ENCODE data around the gene SLC35C1.

The SLC35C1 gene

DNA sequence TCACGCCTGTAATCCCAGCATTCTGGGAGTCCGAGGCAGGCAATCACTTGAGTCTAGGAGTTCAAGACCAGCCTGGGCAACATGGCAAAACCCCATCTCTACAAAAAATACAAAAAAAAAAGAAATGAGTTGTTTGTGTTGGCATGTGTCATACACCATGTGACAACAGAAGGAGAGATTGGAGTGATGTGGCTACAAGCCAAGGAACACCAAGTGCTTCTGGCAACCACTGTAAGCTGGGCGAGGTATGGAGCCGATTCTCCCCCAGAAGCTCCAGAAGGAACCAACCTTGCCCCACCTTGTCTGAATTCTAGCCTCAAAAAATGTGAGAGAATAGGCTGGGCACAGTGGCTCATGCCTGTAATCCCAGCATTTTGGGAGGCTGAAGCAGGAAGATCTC is 39.1 kb upstream of the SLC35C1 start:
- no peak overlapping the region for H2AFZ ChIP-seq (ENCODE audit: low read length)
- TF ChIP-seq, protein P1, sequence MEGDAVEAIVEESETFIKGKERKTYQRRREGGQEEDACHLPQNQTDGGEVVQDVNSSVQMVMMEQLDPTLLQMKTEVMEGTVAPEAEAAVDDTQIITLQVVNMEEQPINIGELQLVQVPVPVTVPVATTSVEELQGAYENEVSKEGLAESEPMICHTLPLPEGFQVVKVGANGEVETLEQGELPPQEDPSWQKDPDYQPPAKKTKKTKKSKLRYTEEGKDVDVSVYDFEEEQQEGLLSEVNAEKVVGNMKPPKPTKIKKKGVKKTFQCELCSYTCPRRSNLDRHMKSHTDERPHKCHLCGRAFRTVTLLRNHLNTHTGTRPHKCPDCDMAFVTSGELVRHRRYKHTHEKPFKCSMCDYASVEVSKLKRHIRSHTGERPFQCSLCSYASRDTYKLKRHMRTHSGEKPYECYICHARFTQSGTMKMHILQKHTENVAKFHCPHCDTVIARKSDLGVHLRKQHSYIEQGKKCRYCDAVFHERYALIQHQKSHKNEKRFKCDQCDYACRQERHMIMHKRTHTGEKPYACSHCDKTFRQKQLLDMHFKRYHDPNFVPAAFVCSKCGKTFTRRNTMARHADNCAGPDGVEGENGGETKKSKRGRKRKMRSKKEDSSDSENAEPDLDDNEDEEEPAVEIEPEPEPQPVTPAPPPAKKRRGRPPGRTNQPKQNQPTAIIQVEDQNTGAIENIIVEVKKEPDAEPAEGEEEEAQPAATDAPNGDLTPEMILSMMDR (IDR thresholded peaks at IDR 0.05; ENCODE audit: low read length) = no peak
- TF ChIP-seq EZH2phosphoT487 (IDR thresholded peaks at IDR 0.05; ENCODE audit: low read length) (no peak), EZH2 (optimal IDR thresholded peaks at IDR 0.05; ENCODE audit: low read depth, low read length) (no peak)
- no peaks in the 10 kb centered on the region for H3F3A ChIP-seq (ENCODE audit: insufficient read depth, low read length)
- H3K9me2 ChIP-seq (replicated peaks; ENCODE audit: insufficient read depth, low read length) = no peaks in the 10 kb centered on the region
- no peaks in the 10 kb centered on the region for H3K9me3 ChIP-seq (replicated peaks; ENCODE audit: insufficient read depth, low read length)
- H3K79me2 ChIP-seq (ENCODE audit: low read length) = no peaks in the 10 kb centered on the region
- H3K4me1 ChIP-seq (ENCODE audit: low read length) = no peaks in the 10 kb centered on the region
- H3K4me2 ChIP-seq (ENCODE audit: low read depth, low read length) = no peak overlapping the region
- H3K36me3 ChIP-seq (replicated peaks; ENCODE audit: insufficient read depth, low read length) = no peaks in the 10 kb centered on the region
- no peak overlapping the region for H3K27ac ChIP-seq (ENCODE audit: low read length)
- H3K9ac ChIP-seq (ENCODE audit: low read length) = no peak overlapping the region
- no peak for DNase-seq
- no peaks in the 10 kb centered on the region for H4K20me1 ChIP-seq (ENCODE audit: insufficient read depth, low read length)
- H3K27me3 ChIP-seq (replicated peaks; ENCODE audit: insufficient read depth, low read length) = peaks cover 24% of the 10 kb centered on the region; the same call in 1 of the 2 replicates
- no peak overlapping the region for H3K4me3 ChIP-seq (ENCODE audit: low read length)

DNA sequence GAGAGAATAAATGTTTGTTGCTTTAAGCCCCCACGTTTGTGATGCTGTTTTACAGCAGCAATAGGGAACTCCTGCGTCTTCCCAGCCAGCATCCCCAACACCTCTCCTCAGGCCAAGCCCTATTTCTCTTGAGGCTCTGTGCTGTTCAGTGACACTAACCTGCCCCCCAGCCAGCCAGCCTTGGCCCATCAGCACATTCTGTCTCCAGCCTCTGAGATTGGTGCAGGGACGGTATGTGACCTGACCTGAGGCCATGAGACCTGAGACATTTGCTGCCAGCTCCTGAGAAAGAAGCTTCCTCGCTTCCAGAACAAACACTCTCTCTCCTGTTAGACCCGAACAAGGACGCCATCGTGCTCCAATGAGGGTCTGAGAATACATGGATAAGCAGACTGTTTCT is 38.5 kb upstream of the SLC35C1 start:
- H3K4me3 ChIP-seq (ENCODE audit: low read length) = no peak overlapping the region
- no peaks in the 10 kb centered on the region for H3K36me3 ChIP-seq (replicated peaks; ENCODE audit: insufficient read depth, low read length)
- H3K79me2 ChIP-seq (ENCODE audit: low read length) = no peaks in the 10 kb centered on the region
- no peaks in the 10 kb centered on the region for H3K4me1 ChIP-seq (ENCODE audit: low read length)
- no peak overlapping the region for H2AFZ ChIP-seq (ENCODE audit: low read length)
- no peak for DNase-seq
- H3K27ac ChIP-seq (ENCODE audit: low read length) = no peak overlapping the region
- H3K27me3 ChIP-seq (replicated peaks; ENCODE audit: insufficient read depth, low read length) = peaks cover 24% of the 10 kb centered on the region; the same call in 1 of the 2 replicates
- H3F3A ChIP-seq (ENCODE audit: insufficient read depth, low read length) = no peaks in the 10 kb centered on the region
- no peaks in the 10 kb centered on the region for H3K9me2 ChIP-seq (replicated peaks; ENCODE audit: insufficient read depth, low read length)
- H3K9me3 ChIP-seq (replicated peaks; ENCODE audit: insufficient read depth, low read length) = no peaks in the 10 kb centered on the region
- no peaks in the 10 kb centered on the region for H4K20me1 ChIP-seq (ENCODE audit: insufficient read depth, low read length)
- H3K9ac ChIP-seq (ENCODE audit: low read length) = no peak overlapping the region
- no peak overlapping the region for H3K4me2 ChIP-seq (ENCODE audit: low read depth, low read length)
- TF ChIP-seq, protein P1 (IDR thresholded peaks at IDR 0.05; ENCODE audit: low read length) = no peak
- TF ChIP-seq EZH2phosphoT487 (IDR thresholded peaks at IDR 0.05; ENCODE audit: low read length) (no peak), EZH2 (optimal IDR thresholded peaks at IDR 0.05; ENCODE audit: low read depth, low read length) (no peak)

DNA sequence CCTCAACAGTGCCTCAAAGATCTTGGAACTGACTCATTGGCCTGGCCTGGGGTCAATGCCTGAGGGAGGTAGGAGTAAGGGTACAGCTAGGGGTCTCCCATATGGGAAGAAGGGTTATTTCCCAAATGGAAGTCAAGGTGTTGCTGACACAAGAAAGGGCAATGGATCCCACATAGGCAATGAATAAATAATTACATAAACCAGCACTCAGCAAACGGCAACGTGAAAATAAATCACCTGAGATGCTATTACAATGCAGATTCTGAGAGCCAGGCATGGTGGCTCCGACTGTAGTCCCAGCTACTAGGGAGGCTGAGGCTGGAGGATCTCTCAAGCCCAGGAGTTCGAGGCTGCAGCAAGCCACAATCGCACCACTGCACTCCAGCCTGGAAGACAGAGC is 36.5 kb upstream of the SLC35C1 start:
- H4K20me1 ChIP-seq (ENCODE audit: insufficient read depth, low read length) = no peaks in the 10 kb centered on the region
- H3K4me2 ChIP-seq (ENCODE audit: low read depth, low read length) = no peak overlapping the region
- H3K9me3 ChIP-seq (replicated peaks; ENCODE audit: insufficient read depth, low read length) = no peaks in the 10 kb centered on the region
- H3K9me2 ChIP-seq (replicated peaks; ENCODE audit: insufficient read depth, low read length) = no peaks in the 10 kb centered on the region
- no peaks in the 10 kb centered on the region for H3K4me1 ChIP-seq (ENCODE audit: low read length)
- H3K9ac ChIP-seq (ENCODE audit: low read length) = no peak overlapping the region
- no peak for TF ChIP-seq EZH2phosphoT487 (IDR thresholded peaks at IDR 0.05; ENCODE audit: low read length)
- TF ChIP-seq EZH2 (optimal IDR thresholded peaks at IDR 0.05; ENCODE audit: low read depth, low read length) = no peak
- TF ChIP-seq, protein P1 (IDR thresholded peaks at IDR 0.05; ENCODE audit: low read length) = no peak
- DNase-seq = no peak
- no peaks in the 10 kb centered on the region for H3K79me2 ChIP-seq (ENCODE audit: low read length)
- H3F3A ChIP-seq (ENCODE audit: insufficient read depth, low read length) = no peaks in the 10 kb centered on the region
- no peak overlapping the region for H3K4me3 ChIP-seq (ENCODE audit: low read length)
- H2AFZ ChIP-seq (ENCODE audit: low read length) = no peak overlapping the region
- no peak overlapping the region for H3K27ac ChIP-seq (ENCODE audit: low read length)
- H3K27me3 ChIP-seq (replicated peaks; ENCODE audit: insufficient read depth, low read length) = peaks cover 24% of the 10 kb centered on the region; the same call in 1 of the 2 replicates
- no peaks in the 10 kb centered on the region for H3K36me3 ChIP-seq (replicated peaks; ENCODE audit: insufficient read depth, low read length)

Measured in MM.1S (cell line).